H9 (cell line): ENCODE results near the gene RBM19. TPM values are rescaled to one million over a fixed set of nuclear protein-coding genes. Genes with fewer than 3 reads are reported as not detected.

Source experiments
- DNase-seq: peaks from one replicate; pipeline ENCODE4 v3.0.0-alpha.2; 2017
- H2AFZ ChIP-seq: one replicate; pipeline ENCODE4 v1.6.1; 2013; ENCODE audit warnings: mild to moderate bottlenecking, low read length, control low read depth, moderate library complexity
- H2AK5ac ChIP-seq: 2 replicates; pipeline ENCODE4 v1.6.1; 2013; ENCODE audit warnings: low read length, control low read depth, mixed read lengths; ENCODE audit not compliant: insufficient read length
- H2BK120ac ChIP-seq: one replicate; pipeline ENCODE4 v1.6.1; 2013; ENCODE audit warnings: low read depth, mild to moderate bottlenecking, low read length, control low read depth, inconsistent platforms; ENCODE audit not compliant: poor library complexity, severe bottlenecking
- H2BK12ac ChIP-seq: 2 replicates; pipeline ENCODE4 v1.6.1; 2013; ENCODE audit warnings: low read length, control low read depth, mixed read lengths, low read depth; ENCODE audit not compliant: insufficient read length
- H2BK15ac ChIP-seq: 2 replicates; pipeline ENCODE4 v1.6.1; 2013; ENCODE audit warnings: low read depth, low read length, control low read depth
- H2BK20ac ChIP-seq: one replicate; pipeline ENCODE4 v1.6.1; 2013; ENCODE audit warnings: low read depth, mild to moderate bottlenecking, low read length, control low read depth, inconsistent platforms; ENCODE audit not compliant: poor library complexity, severe bottlenecking
- H2BK5ac ChIP-seq: 2 replicates; pipeline ENCODE4 v1.6.1; 2013; ENCODE audit warnings: low read length, control low read depth, mixed read lengths; ENCODE audit not compliant: insufficient read length
- H3K14ac ChIP-seq: 2 replicates; pipeline ENCODE4 v1.6.1; 2013; ENCODE audit warnings: low read length, control low read depth; ENCODE audit not compliant: insufficient read depth
- H3K18ac ChIP-seq: 2 replicates; pipeline ENCODE4 v1.6.1; 2013; ENCODE audit warnings: low read depth, mild to moderate bottlenecking, mixed read lengths, low read length, control low read depth; ENCODE audit not compliant: insufficient read length
- H3K23ac ChIP-seq: 2 replicates; pipeline ENCODE4 v1.6.1; 2013; ENCODE audit warnings: low read length, control low read depth, mixed read lengths, low read depth; ENCODE audit not compliant: insufficient read length
- H3K23me2 ChIP-seq: 2 replicates; pipeline ENCODE4 v1.6.1; 2013; ENCODE audit warnings: low read depth, mild to moderate bottlenecking, mixed read lengths, low read length, control low read depth; ENCODE audit not compliant: insufficient read length, poor library complexity, severe bottlenecking
- H3K27ac ChIP-seq: 2 replicates; pipeline ENCODE4 v1.5.1; 2013; ENCODE audit warnings: low read length, control low read depth, mixed read lengths, low read depth; ENCODE audit not compliant: insufficient read length
- H3K27me3 ChIP-seq: 2 replicates; pipeline ENCODE4 v1.6.1; 2013; ENCODE audit warnings: low read length, control low read depth, inconsistent platforms; ENCODE audit not compliant: insufficient read depth
- H3K4ac ChIP-seq: 2 replicates; pipeline ENCODE4 v1.6.1; 2013; ENCODE audit warnings: low read depth, mild to moderate bottlenecking, control low read depth, inconsistent platforms, low read length, moderate library complexity
- H3K4me1 ChIP-seq: 2 replicates; pipeline ENCODE4 v1.6.1; 2013; ENCODE audit warnings: low read length, control low read depth, inconsistent platforms; ENCODE audit not compliant: insufficient read depth
- H3K4me2 ChIP-seq: 2 replicates; pipeline ENCODE4 v1.6.1; 2013; ENCODE audit warnings: low read length, control low read depth, mixed read lengths; ENCODE audit not compliant: insufficient read length, insufficient read depth
- H3K56ac ChIP-seq: 2 replicates; pipeline ENCODE4 v1.6.1; 2013; ENCODE audit warnings: low read depth, mild to moderate bottlenecking, mixed read lengths, low read length, control low read depth; ENCODE audit not compliant: insufficient read length
- H3K79me1 ChIP-seq: 2 replicates; pipeline ENCODE4 v1.6.1; 2013; ENCODE audit warnings: low read depth, mild to moderate bottlenecking, moderate library complexity, low read length, control low read depth, inconsistent platforms; ENCODE audit not compliant: insufficient read depth, poor library complexity, severe bottlenecking
- H3K79me2 ChIP-seq: 2 replicates; pipeline ENCODE4 v1.6.1; 2013; ENCODE audit warnings: low read length, control low read depth, inconsistent platforms; ENCODE audit not compliant: insufficient read depth
- H3K9ac ChIP-seq: 2 replicates; pipeline ENCODE4 v1.6.1; 2013; ENCODE audit warnings: low read length, control low read depth, mixed read lengths; ENCODE audit not compliant: insufficient read length; ENCODE audit errors: extremely low read depth
- H3K9me3 ChIP-seq: one replicate; pipeline ENCODE4 v1.6.1; 2013; ENCODE audit warnings: low read depth, low read length, inconsistent platforms; ENCODE audit not compliant: control insufficient read depth
- H3T11ph ChIP-seq: one replicate; pipeline ENCODE4 v1.6.1; 2013; ENCODE audit warnings: mild to moderate bottlenecking, low read length, control low read depth, inconsistent platforms
- H4K20me1 ChIP-seq: one replicate; pipeline ENCODE4 v1.6.1; 2013; ENCODE audit not compliant: control insufficient read depth, insufficient read length, insufficient read depth
- H4K5ac ChIP-seq: 2 replicates; pipeline ENCODE4 v1.6.1; 2013; ENCODE audit warnings: low read depth, mild to moderate bottlenecking, mixed read lengths, low read length, control low read depth; ENCODE audit not compliant: insufficient read length
- H4K8ac ChIP-seq: replicated peaks from 2 replicates; pipeline ENCODE4 v1.6.1; 2013; ENCODE audit warnings: low read length, control low read depth, mixed read lengths, low read depth; ENCODE audit not compliant: insufficient read length
- H4K91ac ChIP-seq: 2 replicates; pipeline ENCODE4 v1.6.1; 2013; ENCODE audit warnings: low read depth, mild to moderate bottlenecking, moderate library complexity, mixed read lengths, low read length, control low read depth; ENCODE audit not compliant: insufficient read length
- H3K27ac Mint-ChIP-seq, 3 experiments: 2 replicates in 2 of 3; 3 replicates in 1 of 3; pipeline ENCODE4 v1.8.0; 2020 to 2021; ENCODE audit warnings: mixed read lengths in 3 of 3, mild to moderate bottlenecking in 1 of 3, moderate library complexity in 1 of 3
- H3K27me3 Mint-ChIP-seq: 2 replicates; pipeline ENCODE4 v1.8.0; 2021; ENCODE audit warnings: low read depth, mild to moderate bottlenecking, moderate library complexity, mixed read lengths
- H3K36me3 Mint-ChIP-seq, 3 experiments: 2 replicates in 2 of 3; 3 replicates in 1 of 3; pipeline ENCODE4 v1.8.0; 2020 to 2021; ENCODE audit warnings: low read depth in 3 of 3, mixed read lengths in 3 of 3; ENCODE audit not compliant: insufficient read depth in 1 of 3
- H3K4me1 Mint-ChIP-seq, 2 experiments: 2 replicates each; pipeline ENCODE4 v1.8.0; 2020; ENCODE audit warnings: mixed read lengths in 2 of 2
- H3K4me3 Mint-ChIP-seq, 2 experiments: 2 replicates in 1 of 2; 3 replicates in 1 of 2; pipeline ENCODE4 v1.8.0; 2020 to 2021; ENCODE audit warnings: mild to moderate bottlenecking in 2 of 2, mixed read lengths in 2 of 2, moderate library complexity in 1 of 2
- H3K9me3 Mint-ChIP-seq, 2 experiments: 2 replicates in 1 of 2; 3 replicates in 1 of 2; pipeline ENCODE4 v1.8.0; 2020; ENCODE audit warnings: mild to moderate bottlenecking in 2 of 2, mixed read lengths in 2 of 2, moderate library complexity in 1 of 2
- CTCF ChIP-seq: fragments of 200-600 bp; sonication (generic); conservative IDR thresholded peaks from 3 replicates; pipeline ENCODE4 v1.8.0; 2021; ENCODE audit warnings: antibody characterized with exemption, mild to moderate bottlenecking
- WGBS: extraction: QIAGEN DNeasy Blood & Tissue Kit; methylation state at CpG from one replicate; pipeline ENCODE4 v1.1.7; 2013; ENCODE audit warnings: missing lambda C conversion rate, low lambda C conversion rate, mixed read lengths; ENCODE audit not compliant: insufficient read length; ENCODE audit errors: extremely low coverage; 5-methylcytosine and 5-hydroxymethylcytosine counted together
- total RNA-seq: library from RNA; stranded (reverse); gene quantifications from 2 replicates; pipeline ENCODE4 v1.2.1, GENCODE V29; 2021

Gene RBM19
- total RNA-seq, 1 experiment from 2014 or later, result 32.2 TPM

- Histone ChIP-seq H2BK120ac (no peak overlapping the region), H3K56ac (no peak overlapping the region), H4K91ac (no peak overlapping the region), H4K5ac (no peak overlapping the region), H3K79me1 (no peaks in the 10 kb centered on the region), H3K27ac (no peak overlapping the region), H3K9ac (no peak overlapping the region), H3K4me2 (no peak overlapping the region), H3K14ac (no peak overlapping the region), H3K27me3 (no peaks in the 10 kb centered on the region), H3K18ac (no peak overlapping the region), H2BK12ac (no peak overlapping the region), H2AFZ (no peak overlapping the region), H4K20me1 (no peaks in the 10 kb centered on the region), H3K4ac (no peak overlapping the region), H3K23me2 (no peaks in the 10 kb centered on the region), H3T11ph (no peak overlapping the region), H3K9me3 (no peaks in the 10 kb centered on the region), H2AK5ac (no peak overlapping the region), H2BK15ac (no peak overlapping the region), H3K4me1 (no peaks in the 10 kb centered on the region), H2BK20ac (no peak overlapping the region), H3K23ac (no peak overlapping the region), H4K8ac (no peak overlapping the region), H2BK5ac (no peak overlapping the region), H3K79me2 (no peaks in the 10 kb centered on the region)
- H3K36me3 Mint-ChIP-seq, result peaks cover 3 to 9% (median 3%) of the 10 kb centered on the region in 3 experiments; a peak in 4 of 7 replicates
- no peak for TF ChIP-seq CTCF
- H3K27ac Mint-ChIP-seq, result peak overlapping the region in 2 of 3 experiments; percentile 14 to 72; a peak in 1 of 7 replicates
- H3K4me3 Mint-ChIP-seq, result no peak overlapping the region
- no CpG with 5 or more reads among the region's 7 CpGs for WGBS
- H3K27me3 Mint-ChIP-seq, result no peaks in the 10 kb centered on the region
- H3K9me3 Mint-ChIP-seq, result no peaks in the 10 kb centered on the region
- no peak for DNase-seq
- H3K4me1 Mint-ChIP-seq, result peaks cover 18 to 25% of the 10 kb centered on the region in 2 experiments
These were observed 127.2 kb downstream of the RBM19 start for GRCh38 chr12:113838896-113839295.
